Measurements from ENCODE around the gene EGLN3. TPM values are rescaled to one million over a fixed set of nuclear protein-coding genes. Genes with fewer than 3 reads are reported as not detected.

Gene EGLN3
- total RNA-seq, 1 experiment from 2014 or later: 20.0 TPM

DNA sequence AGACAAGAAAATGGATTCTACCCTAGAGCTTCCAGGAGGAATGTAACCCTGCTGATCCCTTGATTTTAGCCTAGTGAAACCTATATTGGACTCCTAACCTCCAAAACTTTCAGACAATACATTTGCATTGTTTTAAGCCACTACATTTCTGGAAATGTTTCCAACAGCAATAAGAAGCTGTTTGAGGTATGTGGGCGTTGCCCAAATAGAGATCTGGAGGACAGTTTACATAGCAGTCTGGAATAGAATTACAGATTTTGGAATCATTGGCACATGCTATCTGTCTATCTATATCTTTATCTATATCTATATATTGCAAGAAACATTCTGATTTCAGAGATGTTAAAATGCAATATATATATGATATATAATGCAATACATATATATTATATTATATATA lies 42.4 kb upstream of the EGLN3 start (continued):
- no peak for TF ChIP-seq ZNF671 (CRISPR knock-in tag; IDR thresholded peaks at IDR 0.05)

- POLR2A ChIA-PET: no interaction called here
- no peaks in the 10 kb centered on the region for H3K36me3 Mint-ChIP-seq
- no peak overlapping the region for H3K27ac Mint-ChIP-seq
- no peaks in the 10 kb centered on the region for H3K27me3 Mint-ChIP-seq (ENCODE audit: low read depth)
- CTCF ChIA-PET: no interaction called here
- TF ChIP-seq ZNF121 (CRISPR knock-in tag; IDR thresholded peaks at IDR 0.05) (no peak), CBFB (CRISPR knock-in tag; IDR thresholded peaks at IDR 0.05; ENCODE audit: low read depth) (no peak), CREM (CRISPR knock-in tag; IDR thresholded peaks at IDR 0.05) (no peak), TEAD4 (CRISPR knock-in tag; IDR thresholded peaks at IDR 0.05) (no peak), KAT7 (CRISPR knock-in tag; IDR thresholded peaks at IDR 0.05; ENCODE audit: borderline replicate concordance) (no peak)
- no peaks in the 10 kb centered on the region for H3K9me3 Mint-ChIP-seq
- H3K4me3 Mint-ChIP-seq: no peak overlapping the region
- ATAC-seq (no peak), DNase-seq (ENCODE audit: low spot score) (no peak)
- H3K4me1 Mint-ChIP-seq: no peaks in the 10 kb centered on the region
Observed at GRCh38 chr14:33992274-33993007, 41.6 kb upstream of the EGLN3 start.

- H3K27me3 Mint-ChIP-seq (ENCODE audit: low read depth): no peaks in the 10 kb centered on the region
- H3K9me3 Mint-ChIP-seq: no peaks in the 10 kb centered on the region
- H3K27ac Mint-ChIP-seq: no peak overlapping the region
- no peak overlapping the region for H3K4me3 Mint-ChIP-seq
- DNase-seq (ENCODE audit: low spot score) (no peak), ATAC-seq (no peak)
- H3K4me1 Mint-ChIP-seq: no peaks in the 10 kb centered on the region
- ChIA-PET CTCF (no interaction called here), POLR2A (no interaction called here)
- H3K36me3 Mint-ChIP-seq: no peaks in the 10 kb centered on the region
- TF ChIP-seq ZNF671 (CRISPR knock-in tag; IDR thresholded peaks at IDR 0.05): no peak
- no peak for TF ChIP-seq ZNF317 (CRISPR knock-in tag; IDR thresholded peaks at IDR 0.05; ENCODE audit: borderline replicate concordance, low read depth)
- TF ChIP-seq NR1H2 (CRISPR knock-in tag; IDR thresholded peaks at IDR 0.05): no peak
- no peak for TF ChIP-seq SMAD4 (CRISPR knock-in tag; IDR thresholded peaks at IDR 0.05)
- TF ChIP-seq, protein P1, sequence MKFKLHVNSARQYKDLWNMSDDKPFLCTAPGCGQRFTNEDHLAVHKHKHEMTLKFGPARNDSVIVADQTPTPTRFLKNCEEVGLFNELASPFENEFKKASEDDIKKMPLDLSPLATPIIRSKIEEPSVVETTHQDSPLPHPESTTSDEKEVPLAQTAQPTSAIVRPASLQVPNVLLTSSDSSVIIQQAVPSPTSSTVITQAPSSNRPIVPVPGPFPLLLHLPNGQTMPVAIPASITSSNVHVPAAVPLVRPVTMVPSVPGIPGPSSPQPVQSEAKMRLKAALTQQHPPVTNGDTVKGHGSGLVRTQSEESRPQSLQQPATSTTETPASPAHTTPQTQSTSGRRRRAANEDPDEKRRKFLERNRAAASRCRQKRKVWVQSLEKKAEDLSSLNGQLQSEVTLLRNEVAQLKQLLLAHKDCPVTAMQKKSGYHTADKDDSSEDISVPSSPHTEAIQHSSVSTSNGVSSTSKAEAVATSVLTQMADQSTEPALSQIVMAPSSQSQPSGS (CRISPR knock-in tag; IDR thresholded peaks at IDR 0.05; ENCODE audit: borderline replicate concordance, low read depth): no peak
- no peak for TF ChIP-seq MXD4 (CRISPR knock-in tag; IDR thresholded peaks at IDR 0.05; ENCODE audit: borderline replicate concordance)
- TF ChIP-seq IRF2 (CRISPR knock-in tag; IDR thresholded peaks at IDR 0.05; ENCODE audit: borderline replicate concordance, low read depth): no peak
- no peak for TF ChIP-seq TEAD1 (CRISPR knock-in tag; IDR thresholded peaks at IDR 0.05)
- no peak for TF ChIP-seq ELF4 (CRISPR knock-in tag; IDR thresholded peaks at IDR 0.05; ENCODE audit: low read depth)
- TF ChIP-seq, protein P2, sequence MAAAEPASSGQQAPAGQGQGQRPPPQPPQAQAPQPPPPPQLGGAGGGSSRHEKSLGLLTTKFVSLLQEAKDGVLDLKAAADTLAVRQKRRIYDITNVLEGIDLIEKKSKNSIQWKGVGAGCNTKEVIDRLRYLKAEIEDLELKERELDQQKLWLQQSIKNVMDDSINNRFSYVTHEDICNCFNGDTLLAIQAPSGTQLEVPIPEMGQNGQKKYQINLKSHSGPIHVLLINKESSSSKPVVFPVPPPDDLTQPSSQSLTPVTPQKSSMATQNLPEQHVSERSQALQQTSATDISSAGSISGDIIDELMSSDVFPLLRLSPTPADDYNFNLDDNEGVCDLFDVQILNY (CRISPR knock-in tag; IDR thresholded peaks at IDR 0.05): no peak
- TF ChIP-seq STAT6 (CRISPR knock-in tag; conservative IDR thresholded peaks at IDR 0.05; ENCODE audit: low read depth): no peak
- TF ChIP-seq ZNF532 (CRISPR knock-in tag; IDR thresholded peaks at IDR 0.05; ENCODE audit: borderline replicate concordance): no peak
- no peak for TF ChIP-seq ZNF138 (CRISPR knock-in tag; conservative IDR thresholded peaks at IDR 0.05)
- no peak for TF ChIP-seq CDX4 (CRISPR knock-in tag; IDR thresholded peaks at IDR 0.05; ENCODE audit: borderline replicate concordance)
Observed at GRCh38 chr14:33990790-33991189, 39.9 kb upstream of the EGLN3 start.
